ENCODE measurements around the gene LETM1.

LETM1 gene

DNA sequence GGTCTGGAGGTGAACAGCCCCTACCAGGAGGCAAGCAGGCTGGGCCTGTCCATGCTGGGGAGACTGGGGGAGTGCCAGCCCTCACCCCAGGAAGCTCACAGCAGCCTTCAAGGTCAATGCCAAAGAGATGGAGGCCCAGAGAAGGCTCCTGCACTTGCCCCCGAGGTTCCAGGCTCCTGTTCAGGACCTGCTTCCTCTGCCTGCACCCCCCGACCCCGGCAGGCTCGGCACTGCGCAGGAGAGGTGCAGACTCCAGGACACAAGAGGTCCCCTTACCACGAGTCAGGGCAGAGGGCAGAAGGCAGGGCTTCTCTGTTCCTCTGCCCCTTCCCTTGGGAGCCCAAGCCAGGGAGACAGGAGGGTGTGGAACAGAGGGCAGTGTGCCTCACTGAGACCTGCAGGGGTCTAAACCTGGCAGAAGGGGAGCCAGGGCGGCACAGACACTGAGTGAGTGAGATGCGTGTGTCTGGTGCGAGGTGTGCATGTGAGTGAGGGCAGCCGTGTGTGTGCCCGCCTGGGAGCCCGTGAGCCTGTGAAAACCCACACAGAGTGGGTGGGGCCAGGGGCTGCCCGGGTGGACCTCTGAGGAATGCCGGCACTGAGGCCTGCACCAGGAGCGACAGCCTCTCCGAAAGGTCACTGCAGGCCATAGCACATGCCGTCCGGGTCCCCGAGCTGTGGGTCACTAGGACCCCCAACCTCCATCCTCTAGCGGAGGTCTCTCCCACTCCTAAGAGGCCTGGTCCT lies 93.5 kb downstream of the LETM1 start:
- ATAC-seq, result no peak
- TF ChIP-seq ZFP30 (CRISPR knock-in tag; IDR thresholded peaks at IDR 0.05) (no peak), OSR1 (CRISPR knock-in tag; IDR thresholded peaks at IDR 0.05) (no peak), ZC3H10 (CRISPR knock-in tag; IDR thresholded peaks at IDR 0.05) (no peak), ZNF70 (CRISPR knock-in tag; IDR thresholded peaks at IDR 0.05) (no peak), ESRRG (CRISPR knock-in tag; IDR thresholded peaks at IDR 0.05) (no peak), RARB (CRISPR knock-in tag; IDR thresholded peaks at IDR 0.05) (no peak), PPARA (CRISPR knock-in tag; IDR thresholded peaks at IDR 0.05; ENCODE audit: borderline replicate concordance) (no peak), ISL1 (CRISPR knock-in tag; IDR thresholded peaks at IDR 0.05) (no peak), TOX (CRISPR knock-in tag; IDR thresholded peaks at IDR 0.05; ENCODE audit: borderline replicate concordance) (no peak), ZNF8 (CRISPR knock-in tag; IDR thresholded peaks at IDR 0.05) (no peak), CREB5 (CRISPR knock-in tag; IDR thresholded peaks at IDR 0.05; ENCODE audit: low read depth) (no peak)
- TF ChIP-seq, protein P1, sequence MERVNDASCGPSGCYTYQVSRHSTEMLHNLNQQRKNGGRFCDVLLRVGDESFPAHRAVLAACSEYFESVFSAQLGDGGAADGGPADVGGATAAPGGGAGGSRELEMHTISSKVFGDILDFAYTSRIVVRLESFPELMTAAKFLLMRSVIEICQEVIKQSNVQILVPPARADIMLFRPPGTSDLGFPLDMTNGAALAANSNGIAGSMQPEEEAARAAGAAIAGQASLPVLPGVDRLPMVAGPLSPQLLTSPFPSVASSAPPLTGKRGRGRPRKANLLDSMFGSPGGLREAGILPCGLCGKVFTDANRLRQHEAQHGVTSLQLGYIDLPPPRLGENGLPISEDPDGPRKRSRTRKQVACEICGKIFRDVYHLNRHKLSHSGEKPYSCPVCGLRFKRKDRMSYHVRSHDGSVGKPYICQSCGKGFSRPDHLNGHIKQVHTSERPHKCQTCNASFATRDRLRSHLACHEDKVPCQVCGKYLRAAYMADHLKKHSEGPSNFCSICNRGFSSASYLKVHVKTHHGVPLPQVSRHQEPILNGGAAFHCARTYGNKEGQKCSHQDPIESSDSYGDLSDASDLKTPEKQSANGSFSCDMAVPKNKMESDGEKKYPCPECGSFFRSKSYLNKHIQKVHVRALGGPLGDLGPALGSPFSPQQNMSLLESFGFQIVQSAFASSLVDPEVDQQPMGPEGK (CRISPR knock-in tag; IDR thresholded peaks at IDR 0.05; ENCODE audit: borderline replicate concordance), result no peak
- TF ChIP-seq, protein P2, sequence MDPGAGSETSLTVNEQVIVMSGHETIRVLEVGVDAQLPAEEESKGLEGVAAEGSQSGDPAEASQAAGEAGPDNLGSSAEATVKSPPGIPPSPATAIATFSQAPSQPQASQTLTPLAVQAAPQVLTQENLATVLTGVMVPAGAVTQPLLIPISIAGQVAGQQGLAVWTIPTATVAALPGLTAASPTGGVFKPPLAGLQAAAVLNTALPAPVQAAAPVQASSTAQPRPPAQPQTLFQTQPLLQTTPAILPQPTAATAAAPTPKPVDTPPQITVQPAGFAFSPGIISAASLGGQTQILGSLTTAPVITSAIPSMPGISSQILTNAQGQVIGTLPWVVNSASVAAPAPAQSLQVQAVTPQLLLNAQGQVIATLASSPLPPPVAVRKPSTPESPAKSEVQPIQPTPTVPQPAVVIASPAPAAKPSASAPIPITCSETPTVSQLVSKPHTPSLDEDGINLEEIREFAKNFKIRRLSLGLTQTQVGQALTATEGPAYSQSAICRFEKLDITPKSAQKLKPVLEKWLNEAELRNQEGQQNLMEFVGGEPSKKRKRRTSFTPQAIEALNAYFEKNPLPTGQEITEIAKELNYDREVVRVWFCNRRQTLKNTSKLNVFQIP (CRISPR knock-in tag; IDR thresholded peaks at IDR 0.05; ENCODE audit: borderline replicate concordance, low read depth), result no peak
- TF ChIP-seq, protein P3, sequence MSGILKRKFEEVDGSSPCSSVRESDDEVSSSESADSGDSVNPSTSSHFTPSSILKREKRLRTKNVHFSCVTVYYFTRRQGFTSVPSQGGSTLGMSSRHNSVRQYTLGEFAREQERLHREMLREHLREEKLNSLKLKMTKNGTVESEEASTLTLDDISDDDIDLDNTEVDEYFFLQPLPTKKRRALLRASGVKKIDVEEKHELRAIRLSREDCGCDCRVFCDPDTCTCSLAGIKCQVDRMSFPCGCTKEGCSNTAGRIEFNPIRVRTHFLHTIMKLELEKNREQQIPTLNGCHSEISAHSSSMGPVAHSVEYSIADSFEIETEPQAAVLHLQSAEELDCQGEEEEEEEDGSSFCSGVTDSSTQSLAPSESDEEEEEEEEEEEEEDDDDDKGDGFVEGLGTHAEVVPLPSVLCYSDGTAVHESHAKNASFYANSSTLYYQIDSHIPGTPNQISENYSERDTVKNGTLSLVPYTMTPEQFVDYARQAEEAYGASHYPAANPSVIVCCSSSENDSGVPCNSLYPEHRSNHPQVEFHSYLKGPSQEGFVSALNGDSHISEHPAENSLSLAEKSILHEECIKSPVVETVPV (CRISPR knock-in tag; IDR thresholded peaks at IDR 0.05), result no peak

Measured in SK-N-SH treated with all-trans-retinoic acid at 6 μM for 48 hours (cell line).